ENCODE measurements around the gene AKAP7. TPM values are rescaled to one million over a fixed set of nuclear protein-coding genes. Genes with fewer than 3 reads are reported as not detected.
"Not testable (repeated sequence)": the region's sequence is repeated elsewhere in the genome, so short reads cannot be mapped to it uniquely, and the experiment has no call there.

Gene AKAP7
- total RNA-seq, 1 donor from 2014 or later, result 15.5 TPM

GRCh38 chr6:131258010-131258652 lies 122.9 kb downstream of the AKAP7 start:
- Mint-ChIP-seq H3K27me3 (ENCODE audit: insufficient read depth, low read depth) (no peaks in the 10 kb centered on the region), H3K9me3 (peaks cover 9% of the 10 kb centered on the region), H3K27ac (no peak overlapping the region), H3K4me3 (no peak overlapping the region), H3K4me1 (peaks cover 13% of the 10 kb centered on the region), H3K36me3 (peaks cover 10% of the 10 kb centered on the region)
- Histone ChIP-seq H3K9ac (no peak overlapping the region), H3K9me3 (ENCODE audit: low read depth) (peaks cover 5% of the 10 kb centered on the region), H4K20me1 (ENCODE audit: low read depth) (no peaks in the 10 kb centered on the region), H3K79me2 (ENCODE audit: low read depth) (no peaks in the 10 kb centered on the region), H3K27me3 (no peaks in the 10 kb centered on the region), H3K4me2 (no peak overlapping the region), H3K36me3 (no peaks in the 10 kb centered on the region), H2AFZ (replicated peaks) (no peak overlapping the region), H3K4me1 (peaks cover 7% of the 10 kb centered on the region), H3K4me3 (no peak overlapping the region), H3K27ac (no peak overlapping the region), H3F3A (ENCODE audit: low read depth) (peaks cover 7% of the 10 kb centered on the region)
- no peak for DNase-seq (ENCODE audit: low spot score)
- no peak for TF ChIP-seq EZH2phosphoT487 (IDR thresholded peaks at IDR 0.05)
- TF ChIP-seq CTCF (IDR thresholded peaks at IDR 0.05), result no peak
- TF ChIP-seq EZH2 (IDR thresholded peaks at IDR 0.05), result no peak

- H3K36me3 Mint-ChIP-seq, result peaks cover 10% of the 10 kb centered on the region
- no peak for TF ChIP-seq CTCF (IDR thresholded peaks at IDR 0.05)
- TF ChIP-seq EZH2 (IDR thresholded peaks at IDR 0.05), result no peak
- no peak for TF ChIP-seq EZH2phosphoT487 (IDR thresholded peaks at IDR 0.05)
- no peaks in the 10 kb centered on the region for H3K27me3 Mint-ChIP-seq (ENCODE audit: insufficient read depth, low read depth)
- H3K4me1 Mint-ChIP-seq, result peaks cover 13% of the 10 kb centered on the region
- Histone ChIP-seq H3K27ac (peak overlapping the region; percentile 55), H3K9me3 (ENCODE audit: low read depth) (peaks cover 5% of the 10 kb centered on the region), H2AFZ (replicated peaks) (no peak overlapping the region), H3K27me3 (no peaks in the 10 kb centered on the region), H3K4me2 (no peak overlapping the region), H3K79me2 (ENCODE audit: low read depth) (no peaks in the 10 kb centered on the region), H3K9ac (no peak overlapping the region), H3K36me3 (no peaks in the 10 kb centered on the region), H4K20me1 (ENCODE audit: low read depth) (no peaks in the 10 kb centered on the region), H3K4me3 (no peak overlapping the region), H3F3A (ENCODE audit: low read depth) (peaks cover 7% of the 10 kb centered on the region), H3K4me1 (peaks cover 7% of the 10 kb centered on the region)
- no peak overlapping the region for H3K4me3 Mint-ChIP-seq
- H3K27ac Mint-ChIP-seq, result no peak overlapping the region
- peak; percentile 16 for DNase-seq (ENCODE audit: low spot score)
- peaks cover 9% of the 10 kb centered on the region for H3K9me3 Mint-ChIP-seq
These were observed 123.7 kb downstream of the AKAP7 start for GRCh38 chr6:131258816-131259476.

GRCh38 chr6:131260960-131261359 lies 125.7 kb downstream of the AKAP7 start:
- H3K27me3 ChIP-seq; H3K9ac ChIP-seq; H3K9me3 Mint-ChIP-seq; H3K36me3 ChIP-seq; H3K4me3 Mint-ChIP-seq; H4K20me1 ChIP-seq (ENCODE audit: low read depth); H3K27ac Mint-ChIP-seq; H3K4me2 ChIP-seq; H3K36me3 Mint-ChIP-seq; H3K79me2 ChIP-seq (ENCODE audit: low read depth); H3K27ac ChIP-seq; H3F3A ChIP-seq (ENCODE audit: low read depth); H2AFZ ChIP-seq (replicated peaks); H3K4me3 ChIP-seq; H3K9me3 ChIP-seq (ENCODE audit: low read depth); H3K27me3 Mint-ChIP-seq (ENCODE audit: insufficient read depth, low read depth); H3K4me1 ChIP-seq; DNase-seq (ENCODE audit: low spot score): not testable (repeated sequence)
- H3K4me1 Mint-ChIP-seq, result peaks cover 11% of the 10 kb centered on the region

GRCh38 chr6:131262060-131262459 lies 126.8 kb downstream of the AKAP7 start:
- Mint-ChIP-seq H3K4me1 (peaks cover 18% of the 10 kb centered on the region), H3K9me3 (peaks cover 9% of the 10 kb centered on the region), H3K27me3 (ENCODE audit: insufficient read depth, low read depth) (no peaks in the 10 kb centered on the region), H3K27ac (no peak overlapping the region), H3K36me3 (peaks cover 11% of the 10 kb centered on the region), H3K4me3 (no peak overlapping the region)
- Histone ChIP-seq H3K36me3 (no peaks in the 10 kb centered on the region), H3K9me3 (ENCODE audit: low read depth) (peaks cover 5% of the 10 kb centered on the region), H3K79me2 (ENCODE audit: low read depth) (no peaks in the 10 kb centered on the region), H3K4me3 (no peak overlapping the region), H3K4me1 (peaks cover 3% of the 10 kb centered on the region), H4K20me1 (ENCODE audit: low read depth) (no peaks in the 10 kb centered on the region), H3K4me2 (no peak overlapping the region), H3F3A (ENCODE audit: low read depth) (peaks cover 7% of the 10 kb centered on the region), H3K27ac (no peak overlapping the region), H3K27me3 (no peaks in the 10 kb centered on the region), H2AFZ (replicated peaks) (no peak overlapping the region), H3K9ac (no peak overlapping the region)
- DNase-seq (ENCODE audit: low spot score), result no peak
- TF ChIP-seq CTCF (IDR thresholded peaks at IDR 0.05) (no peak), EZH2phosphoT487 (IDR thresholded peaks at IDR 0.05) (no peak)
